Gastrocnemius medialis (tissue), 4 donors: ENCODE results near the gene LMTK2. TPM values are rescaled to one million over a fixed set of nuclear protein-coding genes. Genes with fewer than 3 reads are reported as not detected.

Experiments
- ATAC-seq, 2 donors: fragments of 150-250 bp; one replicate each; pipeline ENCODE4 v1.9.1; 2016
- DNase-seq, 2 donors: peaks; one replicate each; pipeline ENCODE4 v3.0.0-alpha.2; 2019
- H3K27ac ChIP-seq, 4 donors: fragments of 200-600 bp; sonication (generic); 1 replicate in 1 of 4; 2 replicates in 3 of 4; pipeline ENCODE4 v1.5.1; 2016 to 2018; ENCODE audit warnings: mild to moderate bottlenecking in 2 of 4, moderate library complexity in 1 of 4
- H3K27me3 ChIP-seq, 3 donors: fragments of 200-600 bp; sonication (generic) in 2 of 3; 1 replicate in 1 of 3; 2 replicates in 2 of 3; pipeline versions ENCODE4 v1.5.1 to v1.6.0; 2016 to 2019; ENCODE audit warnings: mild to moderate bottlenecking in 1 of 3, moderate library complexity in 1 of 3
- H3K36me3 ChIP-seq, 2 donors: fragments of 200-600 bp; sonication (generic) in 1 of 2; one replicate each; pipeline ENCODE4 v1.5.1; 2017 to 2018
- H3K4me1 ChIP-seq, 2 donors: fragments of 200-600 bp; sonication (generic) in 1 of 2; one replicate each; pipeline ENCODE4 v1.5.1; 2016 to 2017; ENCODE audit warnings: mild to moderate bottlenecking in 2 of 2
- H3K4me3 ChIP-seq, 4 donors: fragments of 200-600 bp; sonication (generic) in 3 of 4; 1 replicate in 1 of 4; 2 replicates in 3 of 4; pipeline ENCODE4 v1.5.1; 2016 to 2019; ENCODE audit warnings: mild to moderate bottlenecking in 2 of 4
- H3K9me3 ChIP-seq, 3 donors: fragments of 200-600 bp; sonication (generic) in 2 of 3; 1 replicate in 1 of 3; 2 replicates in 2 of 3; pipeline ENCODE4 v1.5.1; 2016 to 2019
- CTCF ChIP-seq, 5 experiments: fragments of 450-650 bp in 3 of 5; fragments of 200-600 bp in 2 of 5; sonication (generic) in 2 of 5; IDR thresholded peaks in 4 of 5; conservative IDR thresholded peaks in 1 of 5; 1 replicate in 4 of 5; 2 replicates in 1 of 5; pipeline ENCODE4 v1.5.1; 2016 to 2019; ENCODE audit warnings: antibody characterized with exemption in 5 of 5, mild to moderate bottlenecking in 3 of 5, moderate library complexity in 3 of 5
- POLR2A ChIP-seq, 2 donors: fragments of 450-650 bp; IDR thresholded peaks; one replicate each; pipeline ENCODE4 v1.6.1; 2017; ENCODE audit warnings: antibody characterized with exemption in 2 of 2, mild to moderate bottlenecking in 2 of 2, moderate library complexity in 2 of 2
- in situ Hi-C, 4 donors: fragments of 200-750 bp; cut with MboI; loops; one replicate each; pipeline versions ENCODE4 v1.15.0 to v1.8.0; 2017; ENCODE audit warnings: low sequenced_read_pairs in 4 of 4
- intact Hi-C: fragments of 100-400 bp; cut with DNase I; formaldehyde crosslinking; loops from one replicate; pipeline ENCODE4 v1.15.1; 2023; ENCODE audit warnings: low total_unique reads
- total RNA-seq, 4 donors: library from RNA; depleted of rRNA; stranded (reverse); fragments of >200 nt; gene quantifications; one replicate each; pipeline versions ENCODE4 v1.1.0 to v1.2.3, GENCODE V29; 2016

LMTK2 gene
- total RNA-seq, 4 donors from 2014 or later = 10.8 to 44.2 (median 17.7) TPM

- Histone ChIP-seq H3K27ac (no peak overlapping the region), H3K4me1 (peaks cover 12 to 14% of the 10 kb centered on the region in 2 donors), H3K36me3 (no peaks in the 10 kb centered on the region), H3K27me3 (no peaks in the 10 kb centered on the region), H3K4me3 (no peak overlapping the region), H3K9me3 (no peaks in the 10 kb centered on the region)
- TF ChIP-seq POLR2A (IDR thresholded peaks at IDR 0.05) = no peak
- TF ChIP-seq CTCF (IDR thresholded peaks at IDR 0.05 in 4 of 5, conservative IDR thresholded peaks at IDR 0.05 in 1 of 5) = no peak
- in situ Hi-C loops (loop anchor here in 2 of 4 donors (25.0 kb wide), 2 partner anchors 144 to 156 kb away; partner anchors contain the start of genes BAIAP2L1 (in 1 of the 2) and LMTK2 (in 1 of the 2)), intact Hi-C loops (no loop called here)
- DNase-seq (no peak), ATAC-seq (no peak)
Observed at GRCh38 chr7:98256431-98256830, 149.8 kb downstream of the LMTK2 start.

- ATAC-seq = no peak
- Histone ChIP-seq H3K27me3 (no peaks in the 10 kb centered on the region), H3K4me3 (no peak overlapping the region), H3K9me3 (no peaks in the 10 kb centered on the region), H3K27ac (no peak overlapping the region), H3K4me1 (peaks cover 7 to 8% of the 10 kb centered on the region in 2 donors), H3K36me3 (peaks cover 0 to 6% of the 10 kb centered on the region in 2 donors)
- TF ChIP-seq CTCF (IDR thresholded peaks at IDR 0.05 in 4 of 5, conservative IDR thresholded peaks at IDR 0.05 in 1 of 5) = no peak
- no peak for TF ChIP-seq POLR2A (IDR thresholded peaks at IDR 0.05)
- DNase-seq = no peak
- in situ Hi-C loops (loop anchor here in 2 of 4 donors (25.0 kb wide), 2 partner anchors 145 to 155 kb away; partner anchors contain the start of genes BAIAP2L1 (in 1 of the 2) and LMTK2 (in 1 of the 2)), intact Hi-C loops (no loop called here)
Observed at GRCh38 chr7:98257701-98258100, 151.0 kb downstream of the LMTK2 start.

Other genes starting within 250 kb of the LMTK2 start
- 1 to 10 TPM in 3 of 4 donors, under 1 TPM in 1; 0.88 to 2.4 (median 2.1) TPM for gene ASNS, start 234.5 kb upstream of the LMTK2 start, total RNA-seq
- not detected for gene OCM2, start 116.7 kb upstream of the LMTK2 start, total RNA-seq
- 1 to 10 TPM in 3 of 4 donors, not detected in 1; 1.6 to 2.1 (median 1.8) TPM for gene BHLHA15, start 104.6 kb downstream of the LMTK2 start, total RNA-seq
- 10 to 100 TPM; 16.0 to 59.6 (median 33.9) TPM for gene TECPR1, start 145.4 kb downstream of the LMTK2 start, total RNA-seq
- 100 to 1,000 TPM in 3 of 4 donors, 10 to 100 TPM in 1; 60.5 to 180 (median 114) TPM for gene BRI3, start 174.8 kb downstream of the LMTK2 start, total RNA-seq